ENCODE data around the gene BNC2. TPM values are rescaled to one million over a fixed set of nuclear protein-coding genes. Genes with fewer than 3 reads are reported as not detected.
"Not testable (repeated sequence)": the region's sequence is repeated elsewhere in the genome, so short reads cannot be mapped to it uniquely, and the experiment has no call there.

BNC2 gene
- polyA plus RNA-seq, 1 donor from 2014 or later = not detected

DNA sequence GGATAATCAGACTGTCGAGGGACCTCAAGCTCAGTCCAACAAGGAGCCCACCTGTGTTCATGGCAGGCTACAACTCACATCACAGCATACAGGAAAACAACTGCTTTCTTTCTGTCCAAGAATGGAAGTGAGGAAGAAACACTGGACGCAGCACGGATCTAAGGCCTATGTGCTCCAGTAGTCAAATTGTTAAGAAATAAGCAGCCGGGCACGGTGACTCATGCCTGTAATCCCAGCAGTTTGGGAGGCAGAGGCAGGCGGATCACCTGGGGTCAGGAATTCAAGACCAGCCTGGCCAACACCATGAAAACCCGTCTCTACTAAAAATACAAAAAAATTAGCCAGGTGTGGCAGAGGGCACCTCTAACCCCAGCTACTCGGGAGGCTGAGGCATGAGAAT is 427.8 kb downstream of the BNC2 start:
- Mint-ChIP-seq H3K36me3 (peaks cover 2% of the 10 kb centered on the region), H3K4me3 (no peak overlapping the region), H3K9me3 (peaks cover 0 to 4% (median 0%) of the 10 kb centered on the region in 3 donors), H3K4me1 (no peaks in the 10 kb centered on the region), H3K27ac (no peak overlapping the region), H3K27me3 (no peaks in the 10 kb centered on the region)

DNA sequence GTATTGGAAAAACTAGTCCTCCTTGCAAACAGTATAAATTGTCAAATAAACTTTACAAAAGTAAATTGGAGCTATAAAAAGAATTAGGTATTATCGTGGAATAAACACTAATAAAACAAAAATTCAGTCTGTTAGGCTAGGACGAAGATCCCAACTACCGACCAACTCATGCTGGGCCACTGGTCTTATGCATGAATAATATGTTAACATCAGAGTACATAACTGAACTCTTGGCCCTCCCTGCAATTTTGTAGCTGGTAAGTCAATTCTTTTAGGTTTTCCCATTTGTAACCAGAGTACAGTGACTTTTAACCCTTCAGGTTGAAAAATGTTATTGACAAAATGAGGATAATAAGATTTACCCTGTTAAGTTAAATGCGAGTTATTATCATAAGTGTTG is 428.7 kb downstream of the BNC2 start:
- Mint-ChIP-seq H3K4me1 (no peaks in the 10 kb centered on the region), H3K4me3 (no peak overlapping the region), H3K36me3 (peaks cover 2% of the 10 kb centered on the region), H3K9me3 (peaks cover 0 to 4% (median 2%) of the 10 kb centered on the region in 3 donors), H3K27me3 (no peaks in the 10 kb centered on the region), H3K27ac (no peak overlapping the region)

DNA sequence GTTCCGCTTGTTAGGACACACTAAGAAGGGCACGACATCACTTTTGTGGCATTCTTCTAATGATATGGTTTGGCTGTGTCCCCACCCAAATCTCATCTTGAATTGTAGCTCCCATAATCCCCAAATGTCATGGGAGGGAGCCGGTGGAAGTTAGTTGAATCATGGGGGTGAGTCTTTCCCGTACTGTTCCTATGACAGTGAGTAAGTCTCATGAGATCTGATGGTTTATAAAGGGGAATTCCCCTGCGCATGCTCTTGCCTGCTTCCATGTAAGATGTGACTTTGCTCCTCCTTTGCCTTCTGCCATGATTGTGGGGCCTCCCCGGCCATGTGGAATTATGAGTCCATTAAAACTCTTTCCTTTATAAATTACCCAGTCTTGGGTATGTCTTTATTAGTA is 431.6 kb downstream of the BNC2 start:
- peaks cover 0 to 15% (median 9%) of the 10 kb centered on the region in 3 donors for H3K9me3 Mint-ChIP-seq
- H3K4me1 Mint-ChIP-seq, H3K36me3 Mint-ChIP-seq, H3K27me3 Mint-ChIP-seq, H3K27ac Mint-ChIP-seq, H3K4me3 Mint-ChIP-seq: not testable (repeated sequence)

DNA sequence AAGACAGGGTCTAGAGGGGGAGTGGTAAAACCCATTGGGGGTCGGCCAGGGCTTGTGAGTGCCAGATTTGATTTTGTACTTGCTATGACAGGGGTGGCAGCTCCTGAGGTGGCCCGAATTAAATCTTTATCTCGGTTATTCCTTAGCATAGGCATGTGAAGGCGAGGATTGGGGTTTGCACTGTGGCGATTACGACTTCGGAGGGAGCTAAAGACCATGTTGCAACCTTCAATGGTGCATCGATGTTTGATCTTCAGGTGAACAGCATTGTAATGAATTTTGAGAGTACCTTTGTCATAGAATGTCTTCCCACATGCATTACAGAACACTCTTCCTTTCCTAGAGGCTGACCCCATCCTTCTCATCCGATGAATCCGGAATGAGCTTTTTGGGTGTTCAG is 433.9 kb downstream of the BNC2 start:
- Mint-ChIP-seq H3K4me3 (no peak overlapping the region), H3K27me3 (no peaks in the 10 kb centered on the region), H3K9me3 (peaks cover 0 to 15% (median 9%) of the 10 kb centered on the region in 3 donors), H3K27ac (no peak overlapping the region), H3K36me3 (peaks cover 2% of the 10 kb centered on the region), H3K4me1 (no peaks in the 10 kb centered on the region)

DNA sequence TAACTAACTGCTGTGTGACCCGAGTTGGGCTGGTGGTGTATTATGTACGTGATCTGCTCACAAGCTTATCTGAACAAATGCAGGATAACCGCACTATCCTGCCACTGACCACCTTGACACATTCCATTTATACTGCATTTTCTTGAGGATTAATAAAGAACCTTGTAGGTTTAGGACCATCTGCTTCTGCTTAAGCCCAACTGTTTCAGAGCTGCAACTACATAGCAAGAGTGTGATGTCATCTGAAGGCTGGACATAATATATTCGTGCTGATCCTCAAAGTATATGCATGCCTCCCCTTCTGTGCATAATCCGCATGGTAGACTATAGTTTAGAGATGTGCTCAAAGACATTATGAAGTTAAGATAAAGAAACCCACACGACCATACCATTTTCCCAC is 435.9 kb downstream of the BNC2 start:
- H3K4me1 Mint-ChIP-seq = no peaks in the 10 kb centered on the region
- no peak overlapping the region for H3K4me3 Mint-ChIP-seq
- H3K36me3 Mint-ChIP-seq = peaks cover 2% of the 10 kb centered on the region
- H3K27ac Mint-ChIP-seq = no peak overlapping the region
- H3K9me3 Mint-ChIP-seq = peaks cover 0 to 15% (median 12%) of the 10 kb centered on the region in 3 donors
- H3K27me3 Mint-ChIP-seq = no peaks in the 10 kb centered on the region

DNA sequence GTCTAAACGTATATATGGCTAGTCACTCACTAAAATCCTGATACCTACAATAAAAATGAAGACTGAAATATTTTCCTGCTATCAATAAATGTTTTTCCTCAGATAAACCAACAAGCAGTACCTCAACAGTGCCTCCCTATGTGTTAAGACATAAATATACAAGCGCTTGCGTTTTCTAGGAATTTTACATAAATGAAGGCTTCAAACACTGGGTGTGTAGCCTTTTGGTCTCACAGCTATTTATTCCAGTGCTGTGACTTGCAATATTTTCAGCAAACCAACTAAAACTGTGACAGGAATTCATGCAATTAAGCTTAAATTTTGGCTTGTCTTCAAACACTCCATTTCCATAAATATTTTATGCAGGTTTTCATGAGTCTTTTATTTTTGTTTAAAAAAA is 437.0 kb downstream of the BNC2 start:
- Mint-ChIP-seq H3K9me3 (peaks cover 0 to 18% (median 9%) of the 10 kb centered on the region in 3 donors), H3K4me3 (no peak overlapping the region), H3K27me3 (no peaks in the 10 kb centered on the region), H3K4me1 (no peaks in the 10 kb centered on the region), H3K27ac (no peak overlapping the region), H3K36me3 (no peaks in the 10 kb centered on the region)

DNA sequence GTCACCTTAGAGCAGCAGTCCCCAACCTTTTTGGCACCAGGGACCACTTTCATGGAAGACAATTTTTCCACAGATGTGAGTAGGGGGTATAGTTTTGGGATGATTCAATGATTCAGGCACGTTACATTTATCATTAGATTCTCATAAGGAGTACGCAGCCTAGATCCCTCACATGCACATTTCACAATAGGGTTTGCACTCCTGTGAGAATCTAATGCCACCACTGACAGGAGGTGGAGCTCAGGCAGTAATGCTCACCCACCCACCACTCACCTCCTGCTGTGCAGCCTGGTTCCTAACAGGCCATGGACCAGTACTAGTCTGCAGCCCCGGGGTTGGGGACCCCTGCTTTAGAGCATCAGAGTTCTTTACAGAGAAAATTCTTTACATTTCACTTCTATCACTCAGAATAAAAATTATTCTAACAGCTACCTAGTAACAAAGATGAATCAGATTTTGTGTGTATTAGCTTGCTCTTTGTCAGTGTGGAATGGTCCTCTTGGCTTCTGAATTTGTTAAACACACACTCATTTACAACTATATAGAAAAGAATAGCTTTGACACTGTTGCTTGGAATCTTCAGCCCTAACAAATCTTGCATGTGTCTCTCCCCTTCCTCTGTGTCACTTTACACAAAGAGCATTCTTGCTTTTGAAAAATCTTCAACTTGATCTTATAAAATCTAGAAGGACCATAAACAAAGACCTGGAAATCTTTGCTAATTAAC is 438.6 kb downstream of the BNC2 start:
- Mint-ChIP-seq H3K4me1 (no peaks in the 10 kb centered on the region), H3K27ac (no peak overlapping the region), H3K36me3 (no peaks in the 10 kb centered on the region), H3K27me3 (no peaks in the 10 kb centered on the region), H3K4me3 (no peak overlapping the region), H3K9me3 (peaks cover 0 to 17% (median 9%) of the 10 kb centered on the region in 3 donors)

DNA sequence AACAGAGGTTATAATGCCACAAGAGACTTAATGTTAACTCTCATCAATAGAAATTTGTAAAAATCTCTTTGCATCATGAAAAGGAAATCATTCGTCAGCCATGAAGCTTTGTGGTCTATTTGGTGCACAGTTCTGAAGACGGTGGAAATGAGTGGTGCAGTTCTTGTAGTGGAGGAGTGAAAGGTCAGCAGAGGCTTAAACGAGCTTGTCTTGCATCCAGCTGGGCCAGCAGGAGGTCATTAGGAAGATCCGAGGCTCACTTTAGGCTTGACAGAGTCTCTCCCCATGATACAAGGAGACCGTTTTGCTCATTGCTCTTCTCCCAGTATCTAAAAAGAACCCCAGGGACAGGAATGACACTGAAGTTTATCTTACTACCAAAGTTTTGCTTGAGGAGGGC is 440.8 kb downstream of the BNC2 start:
- H3K9me3 Mint-ChIP-seq = peaks cover 0 to 11% (median 3%) of the 10 kb centered on the region in 3 donors
- H3K27me3 Mint-ChIP-seq = no peaks in the 10 kb centered on the region
- no peak overlapping the region for H3K27ac Mint-ChIP-seq
- no peaks in the 10 kb centered on the region for H3K36me3 Mint-ChIP-seq
- no peak overlapping the region for H3K4me3 Mint-ChIP-seq
- H3K4me1 Mint-ChIP-seq = no peaks in the 10 kb centered on the region

DNA sequence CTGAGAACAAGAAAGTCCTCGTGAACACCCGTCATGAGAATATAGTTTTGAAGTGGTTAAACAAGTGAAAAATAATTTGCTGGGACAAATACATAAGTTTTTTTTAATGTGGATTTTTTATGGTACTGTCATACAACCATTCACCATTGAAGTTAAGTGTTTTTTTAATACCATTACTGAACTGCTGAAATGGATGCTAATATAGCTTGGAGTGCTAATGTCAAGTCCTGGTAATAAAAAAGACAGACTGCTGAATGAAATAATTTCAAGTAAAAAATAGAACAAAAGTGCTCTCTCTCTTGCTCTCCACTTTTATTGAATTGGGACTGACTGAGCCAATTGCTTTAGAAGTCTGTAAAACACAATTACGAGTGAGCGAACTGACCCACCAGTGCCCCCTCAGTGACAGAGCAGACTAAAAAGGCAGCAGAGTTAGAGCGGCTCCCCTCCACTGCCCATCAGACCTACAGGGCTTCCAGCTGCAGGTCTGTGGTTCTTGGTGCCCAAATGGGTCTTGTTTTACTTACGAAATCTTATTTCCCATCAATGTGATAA is 442.5 kb downstream of the BNC2 start:
- Mint-ChIP-seq H3K27me3 (no peaks in the 10 kb centered on the region), H3K4me1 (no peaks in the 10 kb centered on the region), H3K9me3 (peaks cover under 1 to 12% (median 3%) of the 10 kb centered on the region in 3 donors), H3K27ac (no peak overlapping the region), H3K36me3 (no peaks in the 10 kb centered on the region), H3K4me3 (no peak overlapping the region)

DNA sequence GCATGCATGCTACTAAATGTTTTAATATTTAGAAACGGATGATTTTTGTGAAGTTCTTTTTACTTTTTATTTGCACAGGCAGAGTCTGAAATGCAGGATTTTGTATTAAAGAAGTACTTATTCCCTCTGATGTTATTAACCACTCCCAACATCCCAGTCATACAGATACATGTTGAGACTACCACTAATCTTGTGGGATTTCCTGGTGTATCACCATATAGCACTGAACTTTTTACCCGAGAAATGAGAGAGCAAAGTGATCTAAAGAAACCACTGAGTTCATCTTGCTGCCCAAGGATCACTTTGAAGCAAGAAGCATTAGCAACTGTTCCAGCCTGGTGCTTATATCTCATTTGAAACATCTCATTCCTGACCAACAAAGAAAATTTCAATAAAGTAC is 443.8 kb downstream of the BNC2 start:
- no peaks in the 10 kb centered on the region for H3K4me1 Mint-ChIP-seq
- no peaks in the 10 kb centered on the region for H3K36me3 Mint-ChIP-seq
- H3K4me3 Mint-ChIP-seq = no peak overlapping the region
- H3K9me3 Mint-ChIP-seq = peaks cover 2 to 16% (median 4%) of the 10 kb centered on the region in 3 donors
- H3K27me3 Mint-ChIP-seq = no peaks in the 10 kb centered on the region
- no peak overlapping the region for H3K27ac Mint-ChIP-seq

DNA sequence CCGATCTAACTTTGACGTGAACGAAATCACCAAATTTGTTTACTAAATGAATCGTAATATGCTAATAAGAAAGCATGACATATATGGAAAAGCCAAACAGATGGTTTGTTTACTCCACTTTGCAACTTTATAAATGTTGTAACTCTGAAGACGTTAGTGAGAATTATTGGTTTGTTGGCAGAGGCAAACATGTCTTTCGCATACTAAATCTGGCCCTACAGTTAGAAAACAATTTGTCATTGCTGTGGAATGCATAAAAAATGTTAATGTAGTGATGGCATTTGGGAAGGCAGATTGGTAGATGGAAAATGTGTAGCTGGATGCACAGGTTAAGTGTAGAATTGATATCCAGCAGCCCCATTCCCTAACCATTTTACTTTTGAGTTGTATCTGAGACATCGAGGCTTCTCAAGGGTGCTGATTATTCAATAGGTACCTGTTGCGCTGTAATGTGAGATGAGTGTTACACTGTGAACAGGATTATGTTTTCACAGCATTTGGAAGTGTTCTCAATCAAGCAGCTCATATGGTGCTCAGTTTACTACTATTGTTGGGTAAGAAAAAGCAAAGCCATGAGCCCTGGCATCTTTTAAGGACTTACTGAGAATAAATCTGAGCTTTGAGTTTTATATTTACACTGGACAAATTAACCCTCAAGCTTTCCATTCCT is 444.8 kb downstream of the BNC2 start:
- H3K4me3 Mint-ChIP-seq = no peak overlapping the region
- H3K27me3 Mint-ChIP-seq = no peaks in the 10 kb centered on the region
- no peaks in the 10 kb centered on the region for H3K4me1 Mint-ChIP-seq
- no peak overlapping the region for H3K27ac Mint-ChIP-seq
- no peaks in the 10 kb centered on the region for H3K36me3 Mint-ChIP-seq
- peaks cover 4 to 20% (median 5%) of the 10 kb centered on the region in 3 donors for H3K9me3 Mint-ChIP-seq

DNA sequence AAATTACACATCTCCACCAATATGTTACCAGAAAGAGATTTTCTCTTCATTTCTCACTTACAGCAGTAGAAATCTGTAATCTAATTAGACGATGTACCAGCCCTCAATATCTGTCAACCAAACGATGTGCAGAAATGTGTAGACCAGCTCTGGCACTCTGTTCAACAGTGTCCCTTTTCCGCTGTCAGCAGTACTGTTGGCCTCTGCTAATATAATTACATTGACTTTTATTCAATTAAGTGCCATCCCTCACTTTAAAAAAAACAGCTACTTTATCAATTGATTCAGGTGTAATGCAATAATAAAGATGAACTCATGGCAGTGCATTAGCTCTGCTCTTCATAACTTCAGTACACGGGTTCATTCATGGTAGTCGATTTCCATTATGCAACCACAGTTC is 448.4 kb downstream of the BNC2 start:
- peaks cover 2 to 18% (median 5%) of the 10 kb centered on the region in 3 donors for H3K9me3 Mint-ChIP-seq
- H3K27me3 Mint-ChIP-seq = no peaks in the 10 kb centered on the region
- no peaks in the 10 kb centered on the region for H3K4me1 Mint-ChIP-seq
- H3K36me3 Mint-ChIP-seq = no peaks in the 10 kb centered on the region
- no peak overlapping the region for H3K4me3 Mint-ChIP-seq
- H3K27ac Mint-ChIP-seq = no peak overlapping the region

DNA sequence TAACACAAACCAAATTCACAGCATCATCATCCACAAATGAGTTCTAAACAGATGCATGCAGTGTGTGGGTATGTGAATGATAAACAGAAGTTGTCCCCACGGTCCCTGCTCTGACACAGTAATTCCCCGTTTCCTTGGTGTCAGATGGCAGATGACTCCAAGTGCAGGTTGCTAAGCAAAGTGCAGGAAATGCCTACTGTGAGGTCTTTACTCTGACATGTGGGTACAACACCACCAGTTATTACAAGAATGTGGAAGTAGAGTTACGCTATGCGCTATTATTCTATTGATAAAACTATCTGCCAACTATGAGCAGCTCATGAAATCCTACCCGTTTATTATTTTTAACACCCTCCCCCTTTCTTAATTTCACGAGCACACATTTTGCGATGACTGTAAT is 448.9 kb downstream of the BNC2 start:
- H3K9me3 Mint-ChIP-seq = peaks cover 2 to 18% (median 5%) of the 10 kb centered on the region in 3 donors
- no peak overlapping the region for H3K4me3 Mint-ChIP-seq
- H3K36me3 Mint-ChIP-seq = no peaks in the 10 kb centered on the region
- H3K27me3 Mint-ChIP-seq = no peaks in the 10 kb centered on the region
- H3K4me1 Mint-ChIP-seq = no peaks in the 10 kb centered on the region
- H3K27ac Mint-ChIP-seq = no peak overlapping the region

DNA sequence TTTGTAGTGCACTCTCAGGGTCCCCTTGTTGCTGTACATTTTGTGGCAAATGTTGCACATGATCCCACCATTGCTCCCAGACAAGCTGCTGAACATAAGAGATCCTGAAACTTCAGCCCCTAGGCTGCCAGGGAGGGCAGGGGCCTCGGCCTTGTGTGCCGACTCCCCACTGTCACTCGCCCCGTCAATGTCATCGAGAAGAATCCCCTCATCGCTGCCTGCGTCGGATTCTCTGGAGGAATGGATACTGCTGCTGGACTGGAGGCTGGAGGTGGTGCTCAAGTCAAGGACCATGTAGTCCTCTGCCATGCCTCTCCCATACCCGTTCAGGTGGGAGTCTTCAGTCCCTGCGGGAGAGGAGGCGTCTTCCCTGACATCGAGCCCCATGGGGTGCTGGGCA is 451.3 kb downstream of the BNC2 start:
- Mint-ChIP-seq H3K36me3 (no peaks in the 10 kb centered on the region), H3K4me1 (no peaks in the 10 kb centered on the region), H3K27ac (no peak overlapping the region), H3K27me3 (no peaks in the 10 kb centered on the region), H3K4me3 (no peak overlapping the region), H3K9me3 (peaks cover 2 to 15% (median 5%) of the 10 kb centered on the region in 3 donors)

DNA sequence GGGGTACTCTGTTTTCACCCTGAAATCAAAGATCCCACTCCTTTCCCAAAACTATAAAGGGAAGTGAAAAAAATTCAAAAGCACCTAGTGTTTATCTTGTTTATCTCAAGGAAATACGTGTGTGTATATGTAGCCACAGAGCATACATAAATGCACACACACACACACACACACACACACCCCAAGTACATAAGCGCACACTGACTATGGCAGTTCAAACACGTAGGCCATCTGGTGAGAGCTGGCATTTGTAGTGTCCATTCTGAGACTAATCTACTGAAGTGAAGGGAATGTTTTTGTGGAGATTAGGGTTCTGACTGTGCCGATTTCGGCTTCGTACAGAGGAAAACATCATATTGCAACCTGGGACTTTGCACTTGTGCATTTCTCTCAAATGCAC is 451.7 kb downstream of the BNC2 start:
- Mint-ChIP-seq H3K4me1 (no peaks in the 10 kb centered on the region), H3K4me3 (no peak overlapping the region), H3K36me3 (no peaks in the 10 kb centered on the region), H3K9me3 (peaks cover 2 to 14% (median 5%) of the 10 kb centered on the region in 3 donors), H3K27ac (no peak overlapping the region), H3K27me3 (no peaks in the 10 kb centered on the region)

DNA sequence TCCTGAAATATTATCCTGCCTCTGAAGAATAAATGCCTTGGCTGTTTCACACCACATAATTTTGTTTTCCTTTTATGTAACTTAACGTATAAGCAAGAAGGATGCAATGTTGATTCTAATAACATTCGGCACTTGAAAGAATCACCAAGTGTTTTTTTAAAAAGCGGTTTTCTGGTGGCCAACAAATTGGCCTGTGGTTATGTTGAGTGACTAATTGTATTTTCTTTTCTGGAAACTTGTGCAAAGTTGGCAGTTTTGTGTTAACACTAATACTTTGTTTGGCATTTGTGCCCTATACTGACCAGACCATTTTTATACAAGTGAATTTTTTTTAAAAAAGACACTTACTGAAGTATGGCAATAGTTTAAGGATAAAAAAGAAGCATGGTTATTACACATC is 452.7 kb downstream of the BNC2 start:
- Mint-ChIP-seq H3K4me3 (no peak overlapping the region), H3K4me1 (no peaks in the 10 kb centered on the region), H3K27me3 (no peaks in the 10 kb centered on the region), H3K36me3 (no peaks in the 10 kb centered on the region), H3K9me3 (peaks cover 2 to 14% (median 5%) of the 10 kb centered on the region in 3 donors), H3K27ac (no peak overlapping the region)

Measured in IgD-negative memory B cell (primary cell).